GM18511 (cell line): Measurements from ENCODE around the gene LRRD1.
"Not testable (repeated sequence)": the region's sequence is repeated elsewhere in the genome, so short reads cannot be mapped to it uniquely, and the experiment has no call there.

Source experiments
- ATAC-seq: cut with Tn5 transposase; IDR thresholded peaks from one replicate; pipeline ENCODE4 v1.9.1; 2021; ENCODE audit warnings: mild to moderate bottlenecking, moderate library complexity; ENCODE audit not compliant: unreplicated experiment

LRRD1 gene

GRCh38 chr7:92142791-92143190 lies 36.2 kb downstream of the LRRD1 start:
- ATAC-seq: not testable (repeated sequence)

GRCh38 chr7:92141161-92141560 lies 37.8 kb downstream of the LRRD1 start:
- no peak for ATAC-seq

GRCh38 chr7:92137557-92137956 lies 41.4 kb downstream of the LRRD1 start:
- ATAC-seq: no peak

- no peak for ATAC-seq
Observed at GRCh38 chr7:92135052-92135889, 43.7 kb downstream of the LRRD1 start.

GRCh38 chr7:92134271-92135051 lies 44.5 kb downstream of the LRRD1 start, which contains the start of gene CYP51A1:
TSS of gene CYP51A1 (minus strand) at chr7:92134477. CDS start at chr7:92134364, 113 bp downstream.
- peak; percentile 87 for ATAC-seq

GRCh38 chr7:92133737-92134270 lies 45.1 kb downstream of the LRRD1 start:
- ATAC-seq: peak; percentile 37

- peak; percentile 32 for ATAC-seq
Observed at GRCh38 chr7:92133133-92133736, 45.7 kb downstream of the LRRD1 start.

- ATAC-seq: no peak
Observed at GRCh38 chr7:92131764-92132330, 47.1 kb downstream of the LRRD1 start.

GRCh38 chr7:92131093-92131492 lies 47.8 kb downstream of the LRRD1 start:
- ATAC-seq: no peak

- no peak for ATAC-seq
Observed at GRCh38 chr7:92121681-92122080, 57.3 kb downstream of the LRRD1 start.

GRCh38 chr7:92119213-92119759 lies 59.7 kb downstream of the LRRD1 start:
- ATAC-seq: no peak

- no peak for ATAC-seq
Observed at GRCh38 chr7:92116949-92117348, 62.0 kb downstream of the LRRD1 start.

- ATAC-seq: no peak
Observed at GRCh38 chr7:92115821-92116220, 63.1 kb downstream of the LRRD1 start.

- ATAC-seq: no peak
Observed at GRCh38 chr7:92110857-92111256, 68.1 kb downstream of the LRRD1 start.

GRCh38 chr7:92108821-92109220 lies 70.1 kb downstream of the LRRD1 start:
- ATAC-seq: no peak

GRCh38 chr7:92102862-92103261 lies 76.1 kb downstream of the LRRD1 start:
- not testable (repeated sequence) for ATAC-seq

GRCh38 chr7:92100534-92100933 lies 78.4 kb downstream of the LRRD1 start:
- no peak for ATAC-seq

GRCh38 chr7:92095380-92095779 lies 83.6 kb downstream of the LRRD1 start:
- no peak for ATAC-seq
